Measurements from ENCODE around the gene PPA2. TPM values are rescaled to one million over a fixed set of nuclear protein-coding genes. Genes with fewer than 3 reads are reported as not detected.
"Not testable (repeated sequence)": the region's sequence is repeated elsewhere in the genome, so short reads cannot be mapped to it uniquely, and the experiment has no call there.

PPA2 gene
- total RNA-seq, 1 donor from 2014 or later = 91.1 TPM

DNA sequence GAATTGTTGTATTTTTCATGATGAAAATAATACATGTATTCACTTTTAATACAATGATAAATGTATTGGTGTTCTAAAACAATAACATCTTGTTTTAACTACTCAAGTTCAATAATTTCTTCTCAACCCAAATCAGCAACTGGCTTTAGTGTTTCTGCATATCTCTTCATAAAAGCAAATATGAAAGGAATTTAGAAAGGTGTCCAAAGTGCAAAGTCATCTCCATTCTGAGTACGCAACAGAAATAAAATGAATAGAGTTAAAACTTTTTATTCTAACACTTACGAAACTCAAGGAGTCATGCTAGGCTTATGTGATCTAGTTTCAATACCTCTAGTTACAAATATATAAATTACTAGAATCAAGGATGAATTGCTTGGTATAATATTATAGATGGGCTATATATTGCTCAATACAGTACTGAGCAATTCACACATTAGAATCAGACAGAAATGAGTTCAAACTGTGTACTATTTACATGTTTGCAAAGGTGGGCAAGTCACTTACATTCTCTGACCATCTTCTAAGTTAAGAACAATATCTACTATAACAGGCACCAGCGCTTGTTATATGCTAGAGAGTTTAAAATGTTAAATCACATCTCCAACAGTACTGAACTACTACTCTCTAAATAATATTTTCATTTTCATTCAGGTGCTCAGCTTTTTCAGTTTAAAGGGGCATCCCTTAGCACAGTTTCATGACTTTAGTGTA is 51.5 kb downstream of the PPA2 start:
- H3K27me3 ChIP-seq (ENCODE audit: control insufficient read depth, insufficient read depth, low read length) = no peaks in the 10 kb centered on the region
- no peak for FAIRE-seq
- H3K4me3 ChIP-seq (ENCODE audit: low read depth, low read length) = no peak overlapping the region
- DNase-seq (ENCODE audit: low read depth) = no peak
- H3K36me3 ChIP-seq (ENCODE audit: control insufficient read depth, insufficient read depth, low read length) = peaks cover 6% of the 10 kb centered on the region
- TF ChIP-seq, protein P1, sequence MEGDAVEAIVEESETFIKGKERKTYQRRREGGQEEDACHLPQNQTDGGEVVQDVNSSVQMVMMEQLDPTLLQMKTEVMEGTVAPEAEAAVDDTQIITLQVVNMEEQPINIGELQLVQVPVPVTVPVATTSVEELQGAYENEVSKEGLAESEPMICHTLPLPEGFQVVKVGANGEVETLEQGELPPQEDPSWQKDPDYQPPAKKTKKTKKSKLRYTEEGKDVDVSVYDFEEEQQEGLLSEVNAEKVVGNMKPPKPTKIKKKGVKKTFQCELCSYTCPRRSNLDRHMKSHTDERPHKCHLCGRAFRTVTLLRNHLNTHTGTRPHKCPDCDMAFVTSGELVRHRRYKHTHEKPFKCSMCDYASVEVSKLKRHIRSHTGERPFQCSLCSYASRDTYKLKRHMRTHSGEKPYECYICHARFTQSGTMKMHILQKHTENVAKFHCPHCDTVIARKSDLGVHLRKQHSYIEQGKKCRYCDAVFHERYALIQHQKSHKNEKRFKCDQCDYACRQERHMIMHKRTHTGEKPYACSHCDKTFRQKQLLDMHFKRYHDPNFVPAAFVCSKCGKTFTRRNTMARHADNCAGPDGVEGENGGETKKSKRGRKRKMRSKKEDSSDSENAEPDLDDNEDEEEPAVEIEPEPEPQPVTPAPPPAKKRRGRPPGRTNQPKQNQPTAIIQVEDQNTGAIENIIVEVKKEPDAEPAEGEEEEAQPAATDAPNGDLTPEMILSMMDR (IDR thresholded peaks at IDR 0.05; ENCODE audit: insufficient read depth, low read length, severe bottlenecking) = no peak

DNA sequence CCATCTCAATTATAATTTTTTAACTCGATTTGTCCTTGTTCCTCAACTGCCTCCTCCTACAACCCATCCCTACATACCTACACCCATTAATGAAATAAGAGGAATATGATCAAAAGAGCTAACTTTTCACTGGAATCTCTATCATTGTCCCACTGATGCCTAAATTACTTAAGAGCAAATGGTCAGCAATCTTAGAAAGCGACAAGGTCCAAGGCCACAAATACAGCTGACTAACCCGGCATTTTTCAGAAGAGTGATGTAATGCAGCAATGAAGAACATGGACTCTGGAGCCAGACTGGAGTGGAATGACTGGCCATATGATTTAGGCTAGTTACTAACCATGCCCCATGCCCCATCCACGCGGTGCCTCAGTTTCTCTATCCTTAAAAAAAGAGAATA is 56.2 kb downstream of the PPA2 start:
- FAIRE-seq = no peak
- H3K4me3 ChIP-seq (ENCODE audit: low read depth, low read length) = no peak overlapping the region
- TF ChIP-seq, protein P1 (IDR thresholded peaks at IDR 0.05; ENCODE audit: insufficient read depth, low read length, severe bottlenecking) = no peak
- H3K27me3 ChIP-seq (ENCODE audit: control insufficient read depth, insufficient read depth, low read length) = no peaks in the 10 kb centered on the region
- DNase-seq (ENCODE audit: low read depth) = no peak
- H3K36me3 ChIP-seq (ENCODE audit: control insufficient read depth, insufficient read depth, low read length) = peaks cover 6% of the 10 kb centered on the region

DNA sequence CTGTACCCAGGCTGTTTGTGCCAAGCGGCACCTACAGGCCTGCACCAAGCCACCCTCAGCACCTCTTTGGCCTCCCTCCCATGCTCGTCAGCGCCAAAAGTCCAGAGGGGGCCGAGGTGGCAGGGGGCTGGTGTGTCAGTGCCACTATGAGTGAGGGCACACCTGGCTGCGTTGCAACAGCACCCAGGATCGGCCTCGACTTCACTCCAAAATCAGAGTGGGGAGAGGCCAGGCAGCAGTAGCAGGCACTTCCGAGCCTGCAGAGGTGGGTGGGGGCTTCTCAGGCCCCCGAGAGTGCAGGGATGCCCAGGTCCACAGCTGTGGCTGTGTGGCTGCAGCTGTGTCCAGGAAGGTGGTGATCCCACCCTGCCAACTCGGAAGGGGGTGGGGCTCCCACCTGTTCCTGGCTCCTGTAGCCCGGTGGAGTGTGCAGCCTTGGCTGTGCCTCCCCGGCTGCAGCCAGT is 58.5 kb downstream of the PPA2 start:
- DNase-seq (ENCODE audit: low read depth) = no peak
- Histone ChIP-seq H3K4me3 (ENCODE audit: low read depth, low read length) (no peak overlapping the region), H3K27me3 (ENCODE audit: control insufficient read depth, insufficient read depth, low read length) (no peaks in the 10 kb centered on the region), H3K36me3 (ENCODE audit: control insufficient read depth, insufficient read depth, low read length) (peaks cover 6% of the 10 kb centered on the region)
- TF ChIP-seq, protein P1 (IDR thresholded peaks at IDR 0.05; ENCODE audit: insufficient read depth, low read length, severe bottlenecking) = no peak
- no peak for FAIRE-seq

DNA sequence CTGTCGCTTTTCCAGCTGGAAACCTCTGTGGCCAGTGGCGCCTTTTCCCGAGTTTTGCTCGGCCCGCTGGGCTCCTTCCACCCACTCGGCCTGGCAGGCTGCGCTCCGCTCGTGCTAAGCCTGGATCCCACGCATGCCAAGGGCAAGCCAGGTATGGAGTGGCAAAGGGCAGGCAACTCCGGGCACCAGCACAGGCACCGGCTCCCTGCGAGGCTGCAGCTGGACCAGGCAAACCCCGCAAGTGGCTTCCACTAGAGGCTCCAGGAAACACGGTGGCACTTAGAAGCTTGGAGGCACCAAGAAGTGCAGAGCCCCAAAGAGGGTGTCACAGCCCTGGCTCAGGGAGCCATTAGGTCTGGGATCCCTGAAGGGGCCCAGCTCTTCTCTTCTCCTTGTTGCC is 59.5 kb downstream of the PPA2 start:
- FAIRE-seq = no peak
- H3K27me3 ChIP-seq (ENCODE audit: control insufficient read depth, insufficient read depth, low read length) = no peaks in the 10 kb centered on the region
- H3K4me3 ChIP-seq (ENCODE audit: low read depth, low read length) = no peak overlapping the region
- H3K36me3 ChIP-seq (ENCODE audit: control insufficient read depth, insufficient read depth, low read length) = peaks cover 6% of the 10 kb centered on the region
- TF ChIP-seq, protein P1 (IDR thresholded peaks at IDR 0.05; ENCODE audit: insufficient read depth, low read length, severe bottlenecking) = no peak
- DNase-seq (ENCODE audit: low read depth) = no peak

DNA sequence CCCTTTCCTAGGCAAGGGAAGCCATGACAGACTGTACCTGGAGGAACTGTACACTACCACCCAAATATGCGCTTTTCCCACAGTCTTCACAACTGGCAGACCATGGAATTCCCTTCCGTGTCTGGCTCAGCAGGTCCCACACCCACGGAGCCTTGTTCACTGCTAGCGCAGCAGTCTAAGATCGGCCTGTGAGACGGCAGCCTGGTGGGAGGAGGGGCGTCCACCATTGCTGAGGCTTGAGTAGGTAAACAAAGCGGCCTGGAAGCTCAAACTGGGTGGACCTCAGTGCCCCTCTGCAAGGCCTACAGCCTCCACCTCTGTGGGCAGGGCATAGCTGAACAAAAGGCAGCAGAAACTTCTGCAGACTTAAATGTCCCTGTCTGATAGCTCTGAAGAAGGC is 64.7 kb downstream of the PPA2 start:
- FAIRE-seq; H3K36me3 ChIP-seq (ENCODE audit: control insufficient read depth, insufficient read depth, low read length); H3K27me3 ChIP-seq (ENCODE audit: control insufficient read depth, insufficient read depth, low read length); H3K4me3 ChIP-seq (ENCODE audit: low read depth, low read length); DNase-seq (ENCODE audit: low read depth): not testable (repeated sequence)

DNA sequence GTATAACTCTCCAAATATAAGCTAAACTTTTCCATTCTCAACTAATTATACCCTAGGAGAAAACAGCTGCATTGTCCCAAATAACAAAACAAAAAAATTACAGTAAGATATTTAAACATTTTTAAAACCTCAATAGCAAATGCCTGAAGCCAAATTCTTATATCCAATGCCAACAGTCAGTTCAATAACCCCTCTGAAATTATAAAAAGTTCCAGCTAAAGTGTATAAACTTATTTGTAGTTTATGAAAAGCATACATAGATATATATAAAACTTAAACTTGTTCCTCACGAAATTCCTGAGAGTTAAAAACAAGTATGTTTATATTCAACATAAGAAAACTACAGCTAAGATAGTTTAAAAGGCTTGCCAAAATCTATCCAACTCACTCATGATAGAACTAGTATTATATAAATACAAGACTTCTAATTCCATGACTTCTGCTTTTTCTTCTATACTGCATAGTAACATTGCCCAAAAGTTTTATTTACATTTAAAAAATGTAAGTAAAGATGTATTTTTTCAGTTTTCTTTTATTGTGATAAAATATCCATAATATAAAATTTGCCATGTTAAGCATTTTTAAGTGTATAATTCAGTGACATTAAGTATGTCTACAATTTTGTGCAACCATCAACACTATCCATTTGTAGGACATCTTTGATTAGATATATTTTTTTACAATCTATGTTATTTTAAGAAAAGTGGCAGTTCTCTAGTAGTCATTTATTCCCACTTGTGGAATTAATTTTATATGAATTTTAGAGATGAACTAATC is 72.8 kb downstream of the PPA2 start:
- no peaks in the 10 kb centered on the region for H3K27me3 ChIP-seq (ENCODE audit: control insufficient read depth, insufficient read depth, low read length)
- DNase-seq (ENCODE audit: low read depth) = no peak
- H3K4me3 ChIP-seq (ENCODE audit: low read depth, low read length) = no peak overlapping the region
- FAIRE-seq = no peak
- no peaks in the 10 kb centered on the region for H3K36me3 ChIP-seq (ENCODE audit: control insufficient read depth, insufficient read depth, low read length)
- TF ChIP-seq, protein P1 (IDR thresholded peaks at IDR 0.05; ENCODE audit: insufficient read depth, low read length, severe bottlenecking) = no peak
